HG03045 (cell line): ENCODE measurements around the gene ZBTB11.
"Not testable (repeated sequence)": the region's sequence is repeated elsewhere in the genome, so short reads cannot be mapped to it uniquely, and the experiment has no call there.

Experiments
- ATAC-seq: cut with Tn5 transposase; IDR thresholded peaks from one replicate; pipeline ENCODE4 v1.9.1; 2021; ENCODE audit warnings: mild to moderate bottlenecking, moderate library complexity; ENCODE audit not compliant: unreplicated experiment

The ZBTB11 gene

GRCh38 chr3:101676765-101677435 lies at the start of gene ZBTB11:
Gene ZBTB11 (minus strand): TSS chr3:101677132. CDS start chr3:101676914, 218 bp downstream.
- ATAC-seq: peak; percentile 61

GRCh38 chr3:101725890-101726275 lies 49.0 kb upstream of the ZBTB11 start:
- no peak for ATAC-seq

- peak; percentile 15 for ATAC-seq
Measured at GRCh38 chr3:101725194-101725889, 48.4 kb upstream of the ZBTB11 start.

- peak; percentile 92 for ATAC-seq
Measured at GRCh38 chr3:101724329-101725193, 47.6 kb upstream of the ZBTB11 start, which contains the start of gene CEP97. Gene CEP97 (plus strand): TSS chr3:101724614. CDS start chr3:101724677, 63 bp downstream.

GRCh38 chr3:101722394-101723173 lies 45.7 kb upstream of the ZBTB11 start:
- peak; percentile 39 for ATAC-seq

GRCh38 chr3:101720851-101721840 lies 44.2 kb upstream of the ZBTB11 start:
- ATAC-seq: no peak

GRCh38 chr3:101719604-101720185 lies 42.8 kb upstream of the ZBTB11 start:
- no peak for ATAC-seq

- ATAC-seq: no peak
Measured at GRCh38 chr3:101718455-101718854, 41.5 kb upstream of the ZBTB11 start.

GRCh38 chr3:101709126-101709525 lies 32.2 kb upstream of the ZBTB11 start:
- ATAC-seq: no peak

GRCh38 chr3:101704639-101705038 lies 27.7 kb upstream of the ZBTB11 start:
- ATAC-seq: not testable (repeated sequence)

- no peak for ATAC-seq
Measured at GRCh38 chr3:101703169-101703568, 26.2 kb upstream of the ZBTB11 start.

- ATAC-seq: no peak
Measured at GRCh38 chr3:101702726-101703125, 25.8 kb upstream of the ZBTB11 start.

- ATAC-seq: no peak
Measured at GRCh38 chr3:101701696-101702634, 25.0 kb upstream of the ZBTB11 start.

GRCh38 chr3:101695779-101696372 lies 18.9 kb upstream of the ZBTB11 start:
- no peak for ATAC-seq

GRCh38 chr3:101694836-101695235 lies 17.9 kb upstream of the ZBTB11 start:
- ATAC-seq: not testable (repeated sequence)

GRCh38 chr3:101693540-101693939 lies 16.6 kb upstream of the ZBTB11 start:
- ATAC-seq: not testable (repeated sequence)
